HG03460 (cell line): ENCODE data around the gene RUNDC1.

Experiments used
- ATAC-seq: cut with Tn5 transposase; IDR thresholded peaks from one replicate; pipeline ENCODE4 v1.9.1; 2021; ENCODE audit not compliant: unreplicated experiment

The RUNDC1 gene

GRCh38 chr17:43018008-43018853, 37.9 kb downstream of the RUNDC1 start:
- ATAC-seq: no peak

- ATAC-seq: no peak
Measured at GRCh38 chr17:43018932-43019331, 38.6 kb downstream of the RUNDC1 start.

GRCh38 chr17:43019418-43019817, 39.1 kb downstream of the RUNDC1 start:
- no peak for ATAC-seq

- no peak for ATAC-seq
Measured at GRCh38 chr17:43020030-43020621, 39.8 kb downstream of the RUNDC1 start.

- ATAC-seq: no peak
Measured at GRCh38 chr17:43020789-43021740, 40.7 kb downstream of the RUNDC1 start.

GRCh38 chr17:43021741-43022512, 41.6 kb downstream of the RUNDC1 start, which contains the start of gene VAT1:
Gene VAT1 (minus strand): TSS chr17:43022385. CDS start chr17:43022322, 63 bp downstream.
- ATAC-seq: no peak

GRCh38 chr17:43024407-43025289, 44.3 kb downstream of the RUNDC1 start, which contains the start of gene RND2:
Gene RND2 (plus strand): TSS chr17:43025231. CDS start chr17:43025348, 117 bp downstream.
- ATAC-seq: peak; percentile 51

GRCh38 chr17:43025290-43025657, 44.9 kb downstream of the RUNDC1 start:
- no peak for ATAC-seq

- no peak for ATAC-seq
Measured at GRCh38 chr17:43025766-43026537, 45.6 kb downstream of the RUNDC1 start.

GRCh38 chr17:43026595-43026994, 46.2 kb downstream of the RUNDC1 start:
- no peak for ATAC-seq

- ATAC-seq: no peak
Measured at GRCh38 chr17:43027091-43028032, 47.0 kb downstream of the RUNDC1 start.

- ATAC-seq: no peak
Measured at GRCh38 chr17:43028221-43028861, 48.0 kb downstream of the RUNDC1 start.

GRCh38 chr17:43030137-43030767, 49.9 kb downstream of the RUNDC1 start:
- no peak for ATAC-seq

GRCh38 chr17:43031666-43032065, 51.3 kb downstream of the RUNDC1 start:
- ATAC-seq: no peak

GRCh38 chr17:43033948-43034881, 53.9 kb downstream of the RUNDC1 start:
- ATAC-seq: no peak

- ATAC-seq: no peak
Measured at GRCh38 chr17:43034894-43035293, 54.5 kb downstream of the RUNDC1 start.
